Activated gamma-delta T cell (primary cell): ENCODE measurements around the gene ALCAM.

Experiments used
- DNase-seq: peaks from one replicate; lab custom pipeline; 2025; lab: John Stamatoyannopoulos, UW

ALCAM gene

GRCh38 chr3:105356396-105356795 lies 10.3 kb upstream of the ALCAM start:
- DNase-seq, result no peak

GRCh38 chr3:105356988-105357387 lies 9.7 kb upstream of the ALCAM start:
- no peak for DNase-seq

- DNase-seq, result no peak
Observed at GRCh38 chr3:105359098-105359762, 7.5 kb upstream of the ALCAM start.

- no peak for DNase-seq
Observed at GRCh38 chr3:105360003-105360402, 6.7 kb upstream of the ALCAM start.

- DNase-seq, result no peak
Observed at GRCh38 chr3:105362021-105362665, 4.6 kb upstream of the ALCAM start.

- DNase-seq, result no peak
Observed at GRCh38 chr3:105364128-105364527, 2.6 kb upstream of the ALCAM start.

GRCh38 chr3:105365081-105365390 lies 1.7 kb upstream of the ALCAM start:
- DNase-seq, result no peak

- no peak for DNase-seq
Observed at GRCh38 chr3:105365391-105366325, 1.1 kb upstream of the ALCAM start.

GRCh38 chr3:105367063-105367405 lies 325 bp downstream of the ALCAM start:
- DNase-seq, result peak; percentile 25

- peak; percentile 15 for DNase-seq
Observed at GRCh38 chr3:105367406-105368213, 901 bp downstream of the ALCAM start.

GRCh38 chr3:105368566-105369499 lies 2.1 kb downstream of the ALCAM start:
- DNase-seq, result peak; percentile 13

- peak; percentile 8 for DNase-seq
Observed at GRCh38 chr3:105369500-105370371, 3.0 kb downstream of the ALCAM start.

GRCh38 chr3:105373383-105373782 lies 6.7 kb downstream of the ALCAM start:
- DNase-seq, result no peak

- DNase-seq, result no peak
Observed at GRCh38 chr3:105375750-105376511, 9.2 kb downstream of the ALCAM start.

GRCh38 chr3:105377716-105378115 lies 11.0 kb downstream of the ALCAM start:
- no peak for DNase-seq

- DNase-seq, result no peak
Observed at GRCh38 chr3:105385179-105385578, 18.5 kb downstream of the ALCAM start.

- no peak for DNase-seq
Observed at GRCh38 chr3:105385819-105386508, 19.3 kb downstream of the ALCAM start.

GRCh38 chr3:105387122-105387751 lies 20.5 kb downstream of the ALCAM start:
- DNase-seq, result no peak
